HCT116 (cell line): ENCODE results near the gene PDLIM4. TPM values are rescaled to one million over a fixed set of nuclear protein-coding genes. Genes with fewer than 3 reads are reported as not detected.

Experiments
- ATAC-seq: fragments of 200-7000 bp; cut with Tn5 transposase; 2 replicates; pipeline ENCODE4 v1.9.1; 2020; ENCODE audit warnings: mild to moderate bottlenecking, moderate library complexity
- BruUV-seq: library from RNA; stranded (reverse); fragments of 400-500 nt; replicated peaks from 2 replicates; lab custom pipeline; 2021; lab: Mats Ljungman, UMichigan
- CTCF ChIA-PET: fragments of 300-600 bp; sonication (Branson Sonifier 250); formaldehyde crosslinking; loops from one replicate; lab custom pipeline; 2021; ENCODE audit warnings: antibody characterized with exemption; lab: Charles Lee
- POLR2A ChIA-PET: fragments of 300-600, 350-600 bp; sonication (Branson Sonifier 250); formaldehyde crosslinking; loops from one replicate; lab custom pipeline; 2021; ENCODE audit warnings: antibody characterized with exemption; lab: Charles Lee
- RAD21 ChIA-PET, 2 experiments: fragments of 300-600 bp; sonication (Branson Sonifier 250); formaldehyde crosslinking; loops; one replicate each; lab custom pipeline; 2023; ENCODE audit warnings: low total read pairs in 2 of 2; ENCODE audit not compliant: uncharacterized antibody in 2 of 2, unreplicated experiment in 2 of 2, low non-redundant PET in 1 of 2; lab: Charles Lee
- DNase-seq: peaks from one replicate; pipeline ENCODE4 v3.0.0-alpha.2; 2010; ENCODE audit warnings: low read depth, low spot score
- H2AFZ ChIP-seq: fragments of 200-600 bp; shearing (Covaris generic), sonication (generic); 2 replicates; pipeline ENCODE4 v1.6.1; 2017; ENCODE audit warnings: low read depth, mixed run types, mixed read lengths, antibody characterized with exemption, low read length; ENCODE audit not compliant: poor library complexity, severe bottlenecking
- H3K27ac ChIP-seq: 2 replicates; pipeline ENCODE4 v1.5.1; 2012; ENCODE audit warnings: low read depth, low read length
- H3K27me3 ChIP-seq: fragments of 200-600 bp; sonication (generic); 2 replicates; pipeline ENCODE4 v1.6.1; 2016; ENCODE audit warnings: mixed run types, low read length, mixed read lengths; ENCODE audit not compliant: insufficient read depth
- H3K36me3 ChIP-seq, 2 experiments: fragments of 200-500 bp in 1 of 2; fragments of 200-600 bp in 1 of 2; sonication (Bioruptor generic) in 1 of 2; sonication (generic) in 1 of 2; 2 replicates each; pipeline versions ENCODE4 v1.5.1 to v1.6.1; 2014 to 2016; ENCODE audit warnings: low read length in 2 of 2, inconsistent platforms in 1 of 2, mixed read lengths in 1 of 2, mixed run types in 1 of 2; ENCODE audit not compliant: insufficient read depth in 2 of 2, control insufficient read depth in 1 of 2
- H3K4me1 ChIP-seq, 2 experiments: fragments of 200-600 bp in 1 of 2; sonication (generic) in 1 of 2; 2 replicates each; pipeline versions ENCODE4 v1.5.1 to v1.6.1; 2012 to 2017; ENCODE audit warnings: low read length in 2 of 2, inconsistent platforms in 1 of 2, mild to moderate bottlenecking in 1 of 2, mixed read lengths in 1 of 2, mixed run types in 1 of 2, moderate library complexity in 1 of 2; ENCODE audit not compliant: insufficient read depth in 2 of 2, control insufficient read depth in 1 of 2
- H3K4me2 ChIP-seq: fragments of 200-600 bp; sonication (generic); 2 replicates; pipeline ENCODE4 v1.6.1; 2017; ENCODE audit warnings: mixed run types, low read length, mixed read lengths
- H3K4me3 ChIP-seq, 2 experiments: fragments of 200-600 bp in 1 of 2; sonication (generic) in 1 of 2; replicated peaks in 1 of 2; 2 replicates each; pipeline ENCODE4 v1.5.1; 2011 to 2016; ENCODE audit warnings: low read length in 2 of 2, control low read depth in 1 of 2, low read depth in 1 of 2, mild to moderate bottlenecking in 1 of 2, mixed read lengths in 1 of 2, mixed run types in 1 of 2
- H3K79me2 ChIP-seq: fragments of 200-600 bp; sonication (generic); 2 replicates; pipeline ENCODE4 v1.6.1; 2017; ENCODE audit warnings: mild to moderate bottlenecking, mixed run types, low read length, moderate library complexity, mixed read lengths; ENCODE audit not compliant: insufficient read depth
- H3K9ac ChIP-seq: fragments of 200-600 bp; sonication (generic); 2 replicates; pipeline ENCODE4 v1.6.1; 2016; ENCODE audit warnings: low read length, mixed read lengths
- H3K9me2 ChIP-seq: fragments of 200-600 bp; sonication (generic), shearing (Covaris generic); 2 replicates; pipeline ENCODE4 v1.6.1; 2017; ENCODE audit warnings: mixed run types, mild to moderate bottlenecking, moderate library complexity; ENCODE audit not compliant: insufficient read depth
- H3K9me3 ChIP-seq, 2 experiments: fragments of 200-500 bp in 1 of 2; fragments of 200-600 bp in 1 of 2; sonication (Bioruptor generic) in 1 of 2; sonication (generic) in 1 of 2; 2 replicates each; pipeline ENCODE4 v1.6.1; 2014 to 2017; ENCODE audit warnings: low read length in 2 of 2, mixed read lengths in 2 of 2, inconsistent platforms in 1 of 2, low read depth in 1 of 2, mild to moderate bottlenecking in 1 of 2, mixed run types in 1 of 2, moderate library complexity in 1 of 2; ENCODE audit not compliant: control insufficient read depth in 1 of 2, insufficient read depth in 1 of 2
- H4K20me1 ChIP-seq: fragments of 200-600 bp; sonication (generic), shearing (Covaris generic); 2 replicates; pipeline ENCODE4 v1.6.1; 2017; ENCODE audit warnings: mixed run types, mild to moderate bottlenecking, moderate library complexity; ENCODE audit not compliant: insufficient read depth
- CBX3 ChIP-seq: IDR thresholded peaks from 2 replicates; pipeline ENCODE4 v1.6.1; 2012; ENCODE audit warnings: low read depth
- EGR1 ChIP-seq: IDR thresholded peaks from 2 replicates; pipeline ENCODE4 v1.6.1; 2012; ENCODE audit warnings: low read depth
- ELF1 ChIP-seq: IDR thresholded peaks from 2 replicates; pipeline ENCODE4 v1.6.1; 2012; ENCODE audit warnings: low read depth, borderline replicate concordance
- FOSL1 ChIP-seq: IDR thresholded peaks from 2 replicates; pipeline ENCODE4 v1.6.1; 2012; ENCODE audit warnings: low read depth
- JUND ChIP-seq: IDR thresholded peaks from 2 replicates; pipeline ENCODE4 v1.6.1; 2012
- MAX ChIP-seq: IDR thresholded peaks from 2 replicates; pipeline ENCODE4 v1.6.1; 2012
- POLR2A ChIP-seq: IDR thresholded peaks from 2 replicates; pipeline ENCODE4 v1.7.0; 2011; ENCODE audit warnings: borderline replicate concordance; ENCODE audit not compliant: insufficient read depth, insufficient read length; ENCODE audit errors: extremely low read depth
- REST ChIP-seq: IDR thresholded peaks from 2 replicates; pipeline ENCODE4 v1.6.1; 2012; ENCODE audit warnings: low read depth
- SIN3A ChIP-seq: IDR thresholded peaks from 2 replicates; pipeline ENCODE4 v1.6.1; 2012; ENCODE audit warnings: low read depth
- SP1 ChIP-seq: IDR thresholded peaks from 2 replicates; pipeline ENCODE4 v1.6.1; 2012; ENCODE audit warnings: low read depth
- SRF ChIP-seq: IDR thresholded peaks from 2 replicates; pipeline ENCODE4 v1.6.1; 2012; ENCODE audit warnings: low read depth
- TCF7L2 ChIP-seq: IDR thresholded peaks from 2 replicates; pipeline ENCODE4 v1.7.0; 2011; ENCODE audit warnings: borderline replicate concordance, inconsistent platforms; ENCODE audit not compliant: insufficient read depth, insufficient read length; ENCODE audit errors: extremely low read depth
- YY1 ChIP-seq: IDR thresholded peaks from 2 replicates; pipeline ENCODE4 v1.6.1; 2011; ENCODE audit warnings: low read length, low read depth, moderate library complexity, mild to moderate bottlenecking; ENCODE audit not compliant: insufficient replicate concordance; ENCODE audit errors: extremely low read depth
- ZFX ChIP-seq: fragments of 450-650 bp; IDR thresholded peaks from 2 replicates; pipeline ENCODE4 v1.6.1; 2017
- ZNF274 ChIP-seq: fragments of 200-500 bp; sonication (Bioruptor generic); IDR thresholded peaks from 2 replicates; pipeline ENCODE4 v1.6.1; 2014; ENCODE audit warnings: mild to moderate bottlenecking, low read depth, low read length, inconsistent platforms
- intact Hi-C: fragments of 100-400 bp; cut with micrococcal nuclease; formaldehyde crosslinking; loops from 2 replicates; pipeline ENCODE4 v1.10.0; 2022
- total RNA-seq: library from RNA; stranded (reverse); gene quantifications from one replicate; pipeline ENCODE4 v1.2.1, GENCODE V29; 2021; ENCODE audit not compliant: unreplicated experiment

PDLIM4 gene
- total RNA-seq, 1 experiment from 2014 or later: not detected

GRCh38 chr5:132222649-132223038 lies 34.9 kb upstream of the PDLIM4 start:
- no peak overlapping the region for H2AFZ ChIP-seq
- TF ChIP-seq SRF (no peak), TCF7L2 (no peak), SIN3A (no peak), REST (no peak), SP1 (no peak), ZNF274 (no peak), JUND (no peak)
- TF ChIP-seq, all 23 proteins: peak for 0
- Histone ChIP-seq H3K36me3 (no peaks in the 10 kb centered on the region), H3K27me3 (no peaks in the 10 kb centered on the region), H3K4me3 (no peak overlapping the region), H3K79me2 (peaks cover 27% of the 10 kb centered on the region), H3K4me1 (peaks cover 19 to 28% of the 10 kb centered on the region in 2 experiments), H3K9ac (no peak overlapping the region), H3K9me2 (no peaks in the 10 kb centered on the region; the same call in 1 of the 2 replicates), H3K27ac (no peak overlapping the region), H3K4me2 (no peak overlapping the region), H3K9me3 (no peaks in the 10 kb centered on the region), H4K20me1 (no peaks in the 10 kb centered on the region)
- BruUV-seq: no TSS peak
- RAD21 ChIA-PET: no interaction called here
- DNase-seq (no peak), ATAC-seq (no peak)
- POLR2A ChIA-PET: no interaction called here
- CTCF ChIA-PET: no interaction called here
- intact Hi-C loops: no loop called here

DNA sequence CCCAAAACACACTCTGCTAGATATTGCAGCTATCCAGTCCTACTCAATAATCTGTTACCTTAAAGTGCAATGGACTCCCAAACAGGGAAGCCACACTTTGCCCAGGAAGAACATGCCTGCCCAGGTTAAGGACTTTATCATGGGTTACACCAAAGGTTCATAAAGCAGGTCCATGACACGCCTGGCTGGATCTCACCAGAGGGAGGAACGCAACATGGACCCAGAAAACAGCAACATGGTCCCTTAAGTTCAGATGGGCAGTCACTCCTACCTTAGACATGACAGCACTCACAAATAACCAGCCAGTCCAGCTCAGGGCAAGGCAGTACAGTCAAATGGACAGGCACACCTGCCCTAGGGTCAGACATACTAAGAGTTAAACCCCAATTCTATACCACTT lies 33.6 kb upstream of the PDLIM4 start:
- Histone ChIP-seq H3K9ac (no peak overlapping the region), H3K9me2 (no peaks in the 10 kb centered on the region; the same call in 1 of the 2 replicates), H4K20me1 (no peaks in the 10 kb centered on the region), H2AFZ (no peak overlapping the region), H3K36me3 (no peaks in the 10 kb centered on the region), H3K4me3 (no peak overlapping the region), H3K4me2 (no peak overlapping the region), H3K27ac (no peak overlapping the region), H3K4me1 (peaks cover 19 to 37% of the 10 kb centered on the region in 2 experiments), H3K9me3 (no peaks in the 10 kb centered on the region), H3K79me2 (peaks cover 27% of the 10 kb centered on the region), H3K27me3 (no peaks in the 10 kb centered on the region)
- intact Hi-C loops: no loop called here
- ChIA-PET POLR2A (no interaction called here), RAD21 (no interaction called here), CTCF (no interaction called here)
- DNase-seq (no peak), ATAC-seq (no peak)
- no TSS peak for BruUV-seq
- TF ChIP-seq EGR1 (no peak), TCF7L2 (no peak), REST (no peak), SP1 (no peak), ELF1 (no peak), POLR2A (no peak), YY1 (no peak), ZFX (no peak), CBX3 (no peak), FOSL1 (no peak), MAX (no peak)
